ENCODE data around the gene MAP3K13.

Gene MAP3K13

DNA sequence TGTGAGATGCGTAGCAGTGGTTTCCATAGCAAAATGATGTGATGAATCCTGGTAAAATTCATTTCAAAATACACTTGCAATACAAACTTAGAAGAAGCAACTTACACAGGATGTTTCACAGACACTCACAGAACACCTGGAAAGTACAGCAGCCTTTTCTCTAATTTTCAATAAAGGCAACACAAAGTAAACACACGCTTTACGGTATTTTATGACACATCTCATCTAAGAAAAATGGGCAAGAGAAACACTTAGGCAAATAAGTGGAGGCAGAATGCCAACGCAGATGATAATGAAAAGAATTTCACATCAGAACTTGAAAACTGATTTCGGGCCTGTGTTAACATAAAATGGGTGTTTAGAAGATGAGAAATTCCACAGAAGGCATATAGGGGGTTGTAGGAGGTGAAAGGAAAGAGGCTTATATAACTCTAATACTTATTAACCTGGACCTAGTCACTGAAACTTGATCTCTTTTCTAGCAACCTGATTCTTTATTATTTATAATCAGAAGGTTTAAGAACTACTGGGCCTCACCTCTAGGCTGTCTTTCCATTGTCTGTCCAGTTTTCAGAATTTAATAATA lies 25.6 kb upstream of the MAP3K13 start:
- Mint-ChIP-seq H3K36me3 (ENCODE audit: low read depth) (no peaks in the 10 kb centered on the region), H3K4me3 (no peak overlapping the region), H3K27me3 (ENCODE audit: low read depth, poor library complexity) (peaks cover 3% of the 10 kb centered on the region), H3K9me3 (no peaks in the 10 kb centered on the region), H3K4me1 (peaks cover 12% of the 10 kb centered on the region), H3K27ac (no peak overlapping the region)
- TF ChIP-seq, protein P1, sequence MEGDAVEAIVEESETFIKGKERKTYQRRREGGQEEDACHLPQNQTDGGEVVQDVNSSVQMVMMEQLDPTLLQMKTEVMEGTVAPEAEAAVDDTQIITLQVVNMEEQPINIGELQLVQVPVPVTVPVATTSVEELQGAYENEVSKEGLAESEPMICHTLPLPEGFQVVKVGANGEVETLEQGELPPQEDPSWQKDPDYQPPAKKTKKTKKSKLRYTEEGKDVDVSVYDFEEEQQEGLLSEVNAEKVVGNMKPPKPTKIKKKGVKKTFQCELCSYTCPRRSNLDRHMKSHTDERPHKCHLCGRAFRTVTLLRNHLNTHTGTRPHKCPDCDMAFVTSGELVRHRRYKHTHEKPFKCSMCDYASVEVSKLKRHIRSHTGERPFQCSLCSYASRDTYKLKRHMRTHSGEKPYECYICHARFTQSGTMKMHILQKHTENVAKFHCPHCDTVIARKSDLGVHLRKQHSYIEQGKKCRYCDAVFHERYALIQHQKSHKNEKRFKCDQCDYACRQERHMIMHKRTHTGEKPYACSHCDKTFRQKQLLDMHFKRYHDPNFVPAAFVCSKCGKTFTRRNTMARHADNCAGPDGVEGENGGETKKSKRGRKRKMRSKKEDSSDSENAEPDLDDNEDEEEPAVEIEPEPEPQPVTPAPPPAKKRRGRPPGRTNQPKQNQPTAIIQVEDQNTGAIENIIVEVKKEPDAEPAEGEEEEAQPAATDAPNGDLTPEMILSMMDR (IDR thresholded peaks at IDR 0.05), result no peak
- no peak for DNase-seq

DNA sequence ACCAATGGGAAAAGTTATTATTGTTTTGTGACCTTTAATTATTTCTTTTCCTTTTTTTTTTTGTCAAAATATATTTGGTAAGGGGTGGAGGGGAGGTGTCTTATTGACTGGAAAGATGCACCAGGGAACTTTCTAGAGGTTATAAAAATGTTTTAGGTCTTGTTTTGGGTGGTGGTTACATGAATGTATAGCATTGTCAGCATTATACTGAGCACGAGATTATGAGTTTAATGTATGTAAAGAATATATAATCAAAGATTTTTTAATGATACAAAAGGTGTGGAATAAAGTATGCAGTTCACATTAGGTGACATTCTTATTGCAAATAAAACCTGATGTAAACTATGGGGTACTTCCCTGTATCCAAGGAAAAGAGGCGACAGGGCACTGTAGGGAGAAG lies 23.0 kb upstream of the MAP3K13 start:
- peaks cover 5% of the 10 kb centered on the region for H3K4me1 Mint-ChIP-seq

DNA sequence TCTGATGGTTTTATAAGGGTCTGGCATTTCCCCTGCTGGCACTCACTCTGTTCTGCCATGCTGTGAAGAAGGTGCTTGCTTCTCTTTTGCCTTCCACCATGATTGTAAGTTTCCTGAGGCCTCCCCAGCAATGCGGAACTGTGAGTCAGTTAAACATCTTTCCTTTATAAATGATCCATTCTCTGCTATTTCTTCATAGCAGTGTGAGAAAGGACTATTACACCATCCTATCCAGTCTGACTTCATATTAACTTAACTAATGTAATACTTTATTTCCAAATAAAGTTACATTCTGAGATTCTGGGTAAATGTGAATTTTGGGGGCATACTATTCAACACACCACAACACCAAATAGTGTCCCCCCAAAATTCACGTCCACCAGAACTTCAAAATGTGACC lies 22.2 kb upstream of the MAP3K13 start:
- no peaks in the 10 kb centered on the region for H3K4me1 Mint-ChIP-seq
- no peak for DNase-seq
- H3K4me3 Mint-ChIP-seq, result no peak overlapping the region
- TF ChIP-seq, protein P1 (IDR thresholded peaks at IDR 0.05), result no peak
- peaks cover 3% of the 10 kb centered on the region for H3K27me3 Mint-ChIP-seq (ENCODE audit: low read depth, poor library complexity)
- H3K9me3 Mint-ChIP-seq, result peaks cover under 1% of the 10 kb centered on the region
- H3K27ac Mint-ChIP-seq, result no peak overlapping the region
- no peaks in the 10 kb centered on the region for H3K36me3 Mint-ChIP-seq (ENCODE audit: low read depth)

More for the DNA sequence above, 23.0 kb upstream of the MAP3K13 start:
- peaks cover 3% of the 10 kb centered on the region for H3K27me3 Mint-ChIP-seq (ENCODE audit: low read depth, poor library complexity)
- H3K36me3 Mint-ChIP-seq (ENCODE audit: low read depth), result no peaks in the 10 kb centered on the region
- no peaks in the 10 kb centered on the region for H3K9me3 Mint-ChIP-seq
- H3K27ac Mint-ChIP-seq, result no peak overlapping the region
- no peak overlapping the region for H3K4me3 Mint-ChIP-seq
- TF ChIP-seq, protein P1 (IDR thresholded peaks at IDR 0.05), result no peak
- DNase-seq, result no peak

DNA sequence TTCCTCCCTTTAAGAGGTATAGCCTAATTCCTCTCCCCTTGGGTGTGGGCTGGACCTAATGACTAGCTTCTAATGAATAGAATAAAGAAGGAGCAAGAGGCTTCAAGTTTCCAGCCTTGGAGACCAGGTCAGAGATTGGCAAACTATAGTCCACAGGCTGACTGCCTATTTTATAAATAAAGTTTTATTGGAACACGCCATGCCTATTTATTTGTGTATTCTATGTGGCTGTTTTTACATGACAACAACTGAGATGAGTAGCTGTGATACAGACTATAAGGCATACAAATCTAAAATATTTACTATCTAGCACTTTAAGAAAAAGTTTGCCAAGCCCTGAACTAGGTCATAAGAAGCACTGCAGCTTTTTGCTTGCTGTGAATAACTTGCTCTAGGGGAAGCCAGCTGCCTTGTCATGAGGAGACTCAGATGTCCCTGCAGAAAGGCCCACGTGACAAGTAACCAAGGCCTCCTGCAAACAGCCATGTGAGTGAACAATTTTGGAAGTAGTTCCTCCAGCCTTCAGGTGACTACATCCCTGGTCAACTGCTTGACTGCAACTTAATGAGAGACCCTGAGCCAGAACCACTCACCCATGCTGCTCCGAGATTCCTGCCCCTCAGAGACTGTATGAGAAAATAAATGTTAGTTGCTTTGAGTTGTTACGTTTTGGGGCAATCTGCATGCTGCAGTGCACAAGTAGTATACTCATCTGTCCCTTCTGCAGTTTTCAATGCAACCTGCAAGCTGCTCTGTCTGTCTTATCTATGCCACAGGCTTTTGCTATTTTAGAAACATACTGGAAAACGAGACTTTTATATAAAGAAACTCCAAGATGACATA lies 21.1 kb upstream of the MAP3K13 start:
- Mint-ChIP-seq H3K27me3 (ENCODE audit: low read depth, poor library complexity) (peaks cover 7% of the 10 kb centered on the region), H3K9me3 (peaks cover 5% of the 10 kb centered on the region), H3K27ac (no peak overlapping the region), H3K4me3 (no peak overlapping the region), H3K36me3 (ENCODE audit: low read depth) (no peaks in the 10 kb centered on the region), H3K4me1 (no peaks in the 10 kb centered on the region)
- no peak for DNase-seq
- TF ChIP-seq, protein P1 (IDR thresholded peaks at IDR 0.05), result no peak

DNA sequence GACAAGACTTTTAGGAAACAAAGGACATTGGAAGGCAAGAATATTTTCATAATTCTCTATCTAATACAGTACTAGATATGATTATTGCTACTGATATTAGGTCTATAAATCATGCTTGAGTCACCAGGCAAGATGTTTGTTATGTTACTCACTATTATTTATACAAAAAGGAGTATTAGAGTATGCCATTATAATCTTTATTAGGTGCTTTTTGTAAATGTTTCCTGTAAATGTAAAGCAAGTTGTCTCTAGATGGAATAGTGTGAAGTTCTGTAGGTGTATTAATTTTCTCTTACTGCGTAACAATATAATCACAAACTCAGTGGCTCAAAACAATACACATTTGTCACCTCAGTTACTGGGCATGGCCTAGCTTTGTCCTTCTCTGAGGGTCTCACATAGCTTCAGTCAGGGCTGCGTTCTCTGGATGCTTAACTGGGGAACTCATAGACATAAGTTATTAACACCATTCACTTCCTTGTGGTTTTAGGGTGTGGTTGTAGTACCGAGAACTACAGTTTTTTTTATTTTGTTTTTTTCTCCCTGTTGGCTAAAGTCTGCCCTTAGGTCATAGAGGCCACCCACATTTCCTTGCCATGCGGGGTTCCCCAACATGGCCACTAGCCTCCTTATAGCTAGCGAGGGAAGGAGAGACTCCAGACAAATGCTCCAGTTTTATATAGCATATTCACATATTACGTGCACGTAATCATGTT lies 20.3 kb upstream of the MAP3K13 start:
- Mint-ChIP-seq H3K4me1 (no peaks in the 10 kb centered on the region), H3K36me3 (ENCODE audit: low read depth) (no peaks in the 10 kb centered on the region)

More for the DNA sequence above, 20.3 kb upstream of the MAP3K13 start:
- no peak overlapping the region for H3K27ac Mint-ChIP-seq
- peaks cover 5% of the 10 kb centered on the region for H3K9me3 Mint-ChIP-seq
- no peak for DNase-seq
- peaks cover 7% of the 10 kb centered on the region for H3K27me3 Mint-ChIP-seq (ENCODE audit: low read depth, poor library complexity)
- TF ChIP-seq, protein P1 (IDR thresholded peaks at IDR 0.05), result no peak
- no peak overlapping the region for H3K4me3 Mint-ChIP-seq
